NB4 (cell line): ENCODE measurements around the gene MTX1.

Source experiments
- DNase-seq: peaks from one replicate; pipeline ENCODE4 v3.0.0; 2010; ENCODE audit warnings: low read depth
- H3K4me3 ChIP-seq: one replicate; pipeline ENCODE4 v1.5.1; 2011; ENCODE audit warnings: mild to moderate bottlenecking, low read depth, low read length, moderate library complexity
- CTCF ChIP-seq: IDR thresholded peaks from one replicate; pipeline ENCODE4 v1.5.1; 2012; ENCODE audit warnings: low read depth, low read length
- MAX ChIP-seq: IDR thresholded peaks from 2 replicates; pipeline ENCODE4 v1.6.1; 2011; ENCODE audit warnings: low read depth, low read length
- MYC ChIP-seq: IDR thresholded peaks from 2 replicates; pipeline ENCODE4 v1.6.1; 2011; ENCODE audit warnings: low read depth, low read length
- POLR2A ChIP-seq: IDR thresholded peaks from 2 replicates; pipeline ENCODE4 v1.6.1; 2011; ENCODE audit warnings: mild to moderate bottlenecking; ENCODE audit not compliant: insufficient read length; ENCODE audit errors: extremely low read depth

MTX1 gene

GRCh38 chr1:155205035-155205434 is 3.5 kb upstream of the MTX1 start:
- no peak overlapping the region for H3K4me3 ChIP-seq
- TF ChIP-seq CTCF (no peak), MAX (no peak), POLR2A (no peak), MYC (no peak)
- no peak for DNase-seq

- no peak for DNase-seq
- H3K4me3 ChIP-seq, result no peak overlapping the region
- TF ChIP-seq MYC (no peak), CTCF (no peak), POLR2A (no peak), MAX (no peak)
Observed at GRCh38 chr1:155205969-155206593, 2.4 kb upstream of the MTX1 start.

GRCh38 chr1:155206891-155207805 is 1.3 kb upstream of the MTX1 start:
- H3K4me3 ChIP-seq, result no peak overlapping the region
- DNase-seq, result peak; percentile 83
- TF ChIP-seq MYC (peak; percentile 43; the same call in 1 of the 2 replicates), MAX (no peak), POLR2A (no peak), CTCF (peak; percentile 89)

GRCh38 chr1:155207806-155208540 is 522 bp upstream of the MTX1 start, which contains the start of gene THBS3:
TSS of gene THBS3 (minus strand) at chr1:155207897. CDS start at chr1:155207876, 21 bp downstream.
- peak within 1 kb of the TSS; percentile 64 for H3K4me3 ChIP-seq
- TF ChIP-seq POLR2A (no peak), MAX (no peak), CTCF (no peak), MYC (no peak)
- no peak for DNase-seq

- TF ChIP-seq MAX, result no peak
- no peak for TF ChIP-seq CTCF
- no peak for TF ChIP-seq MYC
- no peak for TF ChIP-seq POLR2A
- peak overlapping the region; percentile 100 for H3K4me3 ChIP-seq
- DNase-seq, result no peak
Observed at GRCh38 chr1:155209312-155209721, 822 bp downstream of the MTX1 start.
